Measurements from ENCODE around the gene ATP1B3. TPM values are rescaled to one million over a fixed set of nuclear protein-coding genes. Genes with fewer than 3 reads are reported as not detected.

The ATP1B3 gene
- total RNA-seq, 2 donors from 2014 or later: 182 to 194 TPM

GRCh38 chr3:141839389-141839788 lies 37.1 kb upstream of the ATP1B3 start:
- H3K27me3 Mint-ChIP-seq (ENCODE audit: insufficient read depth): no peaks in the 10 kb centered on the region
- H3K36me3 Mint-ChIP-seq (ENCODE audit: low read depth): no peaks in the 10 kb centered on the region
- no peak for DNase-seq
- Histone ChIP-seq H3K9me3 (ENCODE audit: control insufficient read depth, low read length) (no peaks in the 10 kb centered on the region), H3K27me3 (ENCODE audit: control insufficient read depth, insufficient read depth, low read length, poor library complexity, severe bottlenecking) (no peaks in the 10 kb centered on the region), H3K4me3 (ENCODE audit: low read length) (no peak overlapping the region), H3K27ac (ENCODE audit: low read depth, low read length) (no peak overlapping the region), H3K36me3 (ENCODE audit: control insufficient read depth, insufficient read depth, low read length) (no peaks in the 10 kb centered on the region), H3K9ac (ENCODE audit: extremely low read depth, low read length, poor library complexity, severe bottlenecking) (no peak overlapping the region), H3K4me1 (ENCODE audit: control insufficient read depth, insufficient read depth, low read length) (no peaks in the 10 kb centered on the region)
- TF ChIP-seq, protein P1, sequence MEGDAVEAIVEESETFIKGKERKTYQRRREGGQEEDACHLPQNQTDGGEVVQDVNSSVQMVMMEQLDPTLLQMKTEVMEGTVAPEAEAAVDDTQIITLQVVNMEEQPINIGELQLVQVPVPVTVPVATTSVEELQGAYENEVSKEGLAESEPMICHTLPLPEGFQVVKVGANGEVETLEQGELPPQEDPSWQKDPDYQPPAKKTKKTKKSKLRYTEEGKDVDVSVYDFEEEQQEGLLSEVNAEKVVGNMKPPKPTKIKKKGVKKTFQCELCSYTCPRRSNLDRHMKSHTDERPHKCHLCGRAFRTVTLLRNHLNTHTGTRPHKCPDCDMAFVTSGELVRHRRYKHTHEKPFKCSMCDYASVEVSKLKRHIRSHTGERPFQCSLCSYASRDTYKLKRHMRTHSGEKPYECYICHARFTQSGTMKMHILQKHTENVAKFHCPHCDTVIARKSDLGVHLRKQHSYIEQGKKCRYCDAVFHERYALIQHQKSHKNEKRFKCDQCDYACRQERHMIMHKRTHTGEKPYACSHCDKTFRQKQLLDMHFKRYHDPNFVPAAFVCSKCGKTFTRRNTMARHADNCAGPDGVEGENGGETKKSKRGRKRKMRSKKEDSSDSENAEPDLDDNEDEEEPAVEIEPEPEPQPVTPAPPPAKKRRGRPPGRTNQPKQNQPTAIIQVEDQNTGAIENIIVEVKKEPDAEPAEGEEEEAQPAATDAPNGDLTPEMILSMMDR (conservative IDR thresholded peaks at IDR 0.05): no peak
- no peak overlapping the region for H3K4me3 Mint-ChIP-seq
- no peak overlapping the region for H3K27ac Mint-ChIP-seq
- no peaks in the 10 kb centered on the region for H3K9me3 Mint-ChIP-seq
- H3K4me1 Mint-ChIP-seq: peaks cover 10% of the 10 kb centered on the region

- Mint-ChIP-seq H3K4me3 (no peak overlapping the region), H3K27me3 (ENCODE audit: insufficient read depth) (no peaks in the 10 kb centered on the region), H3K36me3 (ENCODE audit: low read depth) (no peaks in the 10 kb centered on the region), H3K9me3 (no peaks in the 10 kb centered on the region), H3K27ac (peak overlapping the region; percentile 9), H3K4me1 (peaks cover 17% of the 10 kb centered on the region)
- Histone ChIP-seq H3K27me3 (ENCODE audit: control insufficient read depth, insufficient read depth, low read length, poor library complexity, severe bottlenecking) (no peaks in the 10 kb centered on the region), H3K9me3 (ENCODE audit: control insufficient read depth, low read length) (no peaks in the 10 kb centered on the region), H3K27ac (ENCODE audit: low read depth, low read length) (no peak overlapping the region), H3K4me3 (ENCODE audit: low read length) (no peak overlapping the region), H3K9ac (ENCODE audit: extremely low read depth, low read length, poor library complexity, severe bottlenecking) (no peak overlapping the region), H3K36me3 (ENCODE audit: control insufficient read depth, insufficient read depth, low read length) (no peaks in the 10 kb centered on the region), H3K4me1 (ENCODE audit: control insufficient read depth, insufficient read depth, low read length) (peaks cover 5% of the 10 kb centered on the region)
- WGBS, 2 experiments (ENCODE audit: insufficient coverage in 1 of 2, insufficient read length in 1 of 2): 82 to 100% methylated on average over 1 to 6 of the region's 6 CpGs
- TF ChIP-seq, protein P1 (conservative IDR thresholded peaks at IDR 0.05): no peak
- DNase-seq: no peak
These were observed 35.5 kb upstream of the ATP1B3 start for GRCh38 chr3:141840737-141841544.

DNA sequence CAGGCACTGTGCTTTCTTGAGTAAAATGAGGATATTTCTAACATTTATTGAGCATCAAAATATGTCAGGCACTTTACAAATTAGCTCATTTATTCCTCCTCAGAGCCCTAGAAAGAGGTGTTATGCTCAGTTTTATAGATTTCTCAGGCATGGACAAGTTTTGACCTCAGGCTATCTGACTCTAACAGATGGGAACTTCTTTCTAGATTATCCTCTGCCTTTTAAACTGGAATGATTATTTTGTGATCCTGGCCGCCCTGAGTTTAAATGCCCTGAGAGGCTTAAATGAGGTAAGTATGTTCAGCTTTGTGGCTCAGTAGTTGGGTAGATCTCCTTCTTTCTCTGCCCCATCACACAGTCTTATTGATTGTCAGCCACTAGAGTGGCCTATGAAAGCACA lies 32.3 kb upstream of the ATP1B3 start:
- WGBS, 2 experiments (ENCODE audit: insufficient coverage in 1 of 2, insufficient read length in 1 of 2): 100% methylated on average over 1 of the region's 1 CpG; no CpG with 5 or more reads in 1 of the 2 experiments
- H3K27me3 Mint-ChIP-seq (ENCODE audit: insufficient read depth): no peaks in the 10 kb centered on the region
- H3K36me3 Mint-ChIP-seq (ENCODE audit: low read depth): no peaks in the 10 kb centered on the region
- H3K4me3 Mint-ChIP-seq: no peak overlapping the region
- H3K27ac Mint-ChIP-seq: no peak overlapping the region
- Histone ChIP-seq H3K4me3 (ENCODE audit: low read length) (no peak overlapping the region), H3K27ac (ENCODE audit: low read depth, low read length) (no peak overlapping the region), H3K4me1 (ENCODE audit: control insufficient read depth, insufficient read depth, low read length) (peaks cover 6% of the 10 kb centered on the region), H3K27me3 (ENCODE audit: control insufficient read depth, insufficient read depth, low read length, poor library complexity, severe bottlenecking) (no peaks in the 10 kb centered on the region), H3K36me3 (ENCODE audit: control insufficient read depth, insufficient read depth, low read length) (no peaks in the 10 kb centered on the region), H3K9ac (ENCODE audit: extremely low read depth, low read length, poor library complexity, severe bottlenecking) (no peak overlapping the region), H3K9me3 (ENCODE audit: control insufficient read depth, low read length) (no peaks in the 10 kb centered on the region)
- H3K9me3 Mint-ChIP-seq: no peaks in the 10 kb centered on the region
- no peak for DNase-seq
- H3K4me1 Mint-ChIP-seq: peaks cover 22% of the 10 kb centered on the region
- TF ChIP-seq, protein P1 (conservative IDR thresholded peaks at IDR 0.05): no peak

Data from endodermal cell (in vitro differentiated cells).